Measurements from ENCODE around the gene POU6F2.

DNA sequence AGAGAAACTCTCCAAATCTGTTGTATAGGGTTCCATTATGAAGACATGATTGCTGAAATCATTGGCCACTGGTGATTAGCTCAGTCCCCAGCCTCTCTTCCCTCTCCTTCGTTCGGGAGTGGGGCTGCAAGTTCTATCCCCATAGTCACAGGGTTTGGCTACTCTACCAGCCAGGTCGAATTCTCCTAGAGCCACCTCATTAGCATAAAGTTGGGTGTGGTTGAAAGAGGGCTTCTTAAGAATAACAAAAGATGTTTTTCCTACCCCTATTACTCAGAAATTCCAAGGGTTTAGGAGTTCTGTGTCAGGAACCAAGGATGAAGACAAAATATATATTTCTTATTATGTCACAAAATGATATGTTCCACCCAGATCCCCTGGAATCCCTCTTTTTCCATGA, 422.3 kb downstream of the POU6F2 start:
- no peak for TF ChIP-seq CTCF (conservative IDR thresholded peaks at IDR 0.05; ENCODE audit: low read length)
- TF ChIP-seq EZH2phosphoT487 (IDR thresholded peaks at IDR 0.05; ENCODE audit: borderline replicate concordance), result no peak

Measured in Loucy (cell line).